GM18870 (cell line): Measurements from ENCODE around the gene KIDINS220.

ENCODE experiments used
- ATAC-seq: cut with Tn5 transposase; IDR thresholded peaks from one replicate; pipeline ENCODE4 v1.9.1; 2021; ENCODE audit warnings: moderate library complexity; ENCODE audit not compliant: unreplicated experiment

Gene KIDINS220

DNA sequence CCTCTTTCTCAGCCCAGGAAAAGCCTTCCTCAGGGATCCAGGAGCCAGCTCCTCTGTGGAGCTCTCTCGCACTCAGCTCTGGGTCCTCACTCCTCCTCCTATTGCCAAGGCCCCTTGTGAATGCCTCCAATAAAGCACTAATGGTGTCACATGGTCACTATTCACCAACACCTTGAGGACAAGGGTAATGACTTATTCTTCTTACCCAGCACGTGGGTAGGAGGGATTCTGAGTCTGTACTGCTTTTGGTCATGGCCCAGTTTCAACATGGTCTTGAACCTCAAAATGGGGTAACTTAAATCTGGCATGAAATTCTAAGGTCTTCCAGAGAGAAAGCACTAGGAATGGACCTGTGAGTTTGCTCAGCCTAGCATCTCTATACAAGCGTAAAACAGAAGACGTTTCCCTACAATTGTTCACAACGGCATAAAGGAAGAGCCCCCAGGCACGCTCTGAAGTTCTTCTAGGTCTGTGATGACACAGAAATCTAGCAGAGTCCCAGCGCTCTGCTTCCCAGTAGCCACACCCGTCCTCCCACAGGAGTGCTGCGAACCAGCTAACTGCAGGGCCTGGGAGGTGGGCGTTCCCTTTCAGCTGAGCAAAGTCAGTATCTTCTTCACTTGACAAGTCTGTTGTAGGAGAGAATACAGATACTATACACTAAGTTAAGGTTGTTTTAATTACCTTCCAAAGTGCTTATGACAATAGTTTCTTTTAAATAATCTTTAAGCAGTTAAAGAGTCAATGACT lies 14.6 kb upstream of the KIDINS220 start:
- no peak for ATAC-seq

DNA sequence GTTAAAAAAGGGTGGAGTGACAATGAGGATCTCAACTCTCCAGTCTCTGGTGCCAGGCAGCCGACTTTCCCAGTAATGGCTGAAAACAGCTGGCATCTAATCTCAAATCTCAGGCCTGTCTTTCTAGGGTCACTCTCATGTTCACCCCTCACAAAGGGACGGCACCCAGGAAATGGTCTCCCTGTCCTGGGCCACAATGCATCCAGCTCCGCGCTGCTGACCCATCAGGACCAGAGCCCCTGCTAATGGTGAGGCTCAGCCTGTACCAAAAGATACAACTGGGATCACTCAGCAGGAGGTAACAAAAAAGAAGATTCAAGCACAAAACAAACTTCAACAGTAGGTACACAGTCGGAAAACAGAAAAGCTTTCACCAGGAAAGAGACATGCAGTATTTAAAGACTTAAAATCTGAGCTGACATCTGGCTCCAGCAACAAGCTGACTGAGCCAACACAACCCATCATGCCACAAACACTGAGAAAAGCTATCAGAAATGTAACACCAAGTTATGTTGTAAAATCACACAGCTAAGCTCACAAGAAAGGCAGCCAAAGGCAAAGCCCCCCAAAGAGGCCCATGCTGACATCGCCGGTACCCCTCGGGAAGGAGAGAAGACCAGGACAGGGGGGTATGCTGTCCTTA lies 13.6 kb upstream of the KIDINS220 start:
- ATAC-seq = no peak

GRCh38 chr2:8849327-8849726 lies 11.9 kb upstream of the KIDINS220 start:
- ATAC-seq = no peak

- ATAC-seq = no peak
These were observed 11.1 kb upstream of the KIDINS220 start for GRCh38 chr2:8848328-8849100.

GRCh38 chr2:8847400-8847799 lies 10.0 kb upstream of the KIDINS220 start:
- ATAC-seq = no peak

DNA sequence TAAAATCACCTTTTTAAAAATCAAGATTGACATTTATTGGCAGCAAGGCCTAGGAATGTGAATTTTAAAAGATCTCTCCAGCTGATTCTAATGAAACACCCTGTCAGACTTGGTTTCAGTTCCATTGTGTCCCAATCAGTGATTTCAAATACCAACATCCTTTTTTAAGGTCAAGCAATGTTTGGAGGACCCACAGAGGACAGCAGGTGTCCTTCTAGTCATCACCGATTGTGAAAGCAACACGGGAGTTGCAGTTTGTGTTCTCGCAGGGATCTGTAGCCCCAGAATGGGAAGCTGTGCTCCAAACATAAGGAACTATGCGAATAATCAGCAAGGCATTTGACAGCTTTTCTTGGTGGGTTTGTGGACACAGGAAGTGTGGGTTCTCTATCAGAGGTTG lies 4.5 kb upstream of the KIDINS220 start:
- ATAC-seq = no peak

DNA sequence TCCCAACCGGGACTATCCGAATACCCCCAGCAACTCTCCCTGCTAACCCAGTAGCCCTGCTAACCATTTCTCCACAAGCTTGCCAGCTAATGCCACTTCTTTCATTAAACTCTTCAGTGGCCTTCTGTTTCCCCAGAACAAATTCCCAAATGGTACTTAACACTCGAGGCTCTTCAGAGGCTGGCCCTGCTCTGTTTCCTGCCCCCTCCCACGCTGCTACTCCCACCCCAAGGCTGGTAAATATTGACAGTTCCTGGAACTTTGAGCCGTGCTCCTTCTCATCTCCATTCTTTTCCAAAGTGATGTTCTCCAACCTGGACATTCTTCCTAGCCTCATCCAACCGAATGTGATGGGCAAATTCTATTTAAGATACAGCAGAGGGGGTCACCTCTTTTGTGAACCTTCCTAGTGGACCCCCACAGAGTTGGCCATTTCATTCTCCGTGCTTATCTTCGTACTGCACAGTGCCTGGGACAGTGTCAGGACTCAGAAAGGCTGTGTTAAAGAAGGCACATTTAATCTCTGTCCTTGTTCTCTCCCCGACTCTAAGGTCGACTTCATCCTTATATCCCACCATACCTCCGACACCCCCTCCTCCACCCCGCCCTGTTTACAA lies 3.2 kb upstream of the KIDINS220 start:
- no peak for ATAC-seq

DNA sequence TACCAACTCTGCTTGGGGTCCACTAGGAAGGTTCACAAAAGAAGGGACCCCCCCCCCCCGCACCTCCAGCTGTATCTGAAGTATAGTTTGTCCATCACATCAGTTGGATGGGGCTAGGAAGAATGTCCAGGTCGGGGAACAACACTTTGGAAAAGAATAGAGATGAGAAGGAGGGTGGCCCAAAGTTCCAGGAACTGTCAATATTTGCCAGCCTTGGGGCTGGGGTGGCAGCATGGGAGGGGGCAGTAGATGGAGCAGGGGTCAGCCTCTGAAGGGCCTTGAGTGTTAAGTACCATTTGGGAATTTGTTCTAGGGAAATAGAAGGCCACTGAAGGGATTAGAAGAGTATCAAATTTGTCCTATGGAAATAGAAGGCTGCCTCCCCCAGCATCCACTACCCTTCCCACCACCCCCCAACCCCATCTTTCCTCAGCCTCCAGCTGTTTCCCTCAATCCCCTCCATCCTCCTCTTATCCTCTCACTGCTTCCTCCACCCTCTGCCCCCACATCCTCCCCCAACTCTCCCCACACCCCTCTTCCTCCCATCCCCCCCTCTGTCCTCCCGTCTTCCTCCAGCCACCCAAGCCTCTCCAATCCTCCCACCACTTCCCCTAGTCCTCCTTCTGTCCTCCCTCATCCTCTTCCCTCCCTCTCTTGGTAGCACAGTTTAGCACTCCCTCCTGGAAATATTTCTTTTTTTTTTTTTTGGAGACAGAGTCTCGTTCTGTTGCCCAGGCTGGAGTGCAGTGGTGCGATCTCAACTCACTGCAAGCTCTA lies 2.0 kb upstream of the KIDINS220 start:
- no peak for ATAC-seq

- peak; percentile 18 for ATAC-seq
These were observed 355 bp upstream of the KIDINS220 start for GRCh38 chr2:8837795-8838140.

- ATAC-seq = no peak
These were observed 2.1 kb downstream of the KIDINS220 start for GRCh38 chr2:8835279-8835678.

GRCh38 chr2:8833853-8834252 lies 3.6 kb downstream of the KIDINS220 start:
- no peak for ATAC-seq

GRCh38 chr2:8831516-8831915 lies 5.9 kb downstream of the KIDINS220 start:
- no peak for ATAC-seq

- ATAC-seq = no peak
These were observed 9.7 kb downstream of the KIDINS220 start for GRCh38 chr2:8827729-8828128.

DNA sequence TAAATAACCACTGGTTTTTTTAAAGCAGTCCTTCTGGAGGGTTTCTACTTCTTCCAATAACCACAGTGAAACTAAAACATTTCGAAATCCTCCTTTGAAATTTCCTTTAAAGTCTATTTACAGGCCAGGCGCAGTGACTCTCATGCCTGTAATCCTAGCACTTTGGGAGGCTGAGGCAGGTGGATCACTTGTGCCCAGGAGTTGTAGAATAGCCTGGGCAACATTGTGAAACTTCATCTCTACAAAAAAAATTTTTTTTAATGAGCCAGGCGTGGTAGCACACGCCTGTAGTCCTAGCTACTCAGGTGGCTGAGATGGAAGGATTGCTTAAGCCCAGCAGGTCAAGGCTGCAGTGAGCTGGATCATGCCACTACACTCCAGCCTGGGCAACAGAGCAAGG lies 15.2 kb downstream of the KIDINS220 start:
- ATAC-seq = no peak

DNA sequence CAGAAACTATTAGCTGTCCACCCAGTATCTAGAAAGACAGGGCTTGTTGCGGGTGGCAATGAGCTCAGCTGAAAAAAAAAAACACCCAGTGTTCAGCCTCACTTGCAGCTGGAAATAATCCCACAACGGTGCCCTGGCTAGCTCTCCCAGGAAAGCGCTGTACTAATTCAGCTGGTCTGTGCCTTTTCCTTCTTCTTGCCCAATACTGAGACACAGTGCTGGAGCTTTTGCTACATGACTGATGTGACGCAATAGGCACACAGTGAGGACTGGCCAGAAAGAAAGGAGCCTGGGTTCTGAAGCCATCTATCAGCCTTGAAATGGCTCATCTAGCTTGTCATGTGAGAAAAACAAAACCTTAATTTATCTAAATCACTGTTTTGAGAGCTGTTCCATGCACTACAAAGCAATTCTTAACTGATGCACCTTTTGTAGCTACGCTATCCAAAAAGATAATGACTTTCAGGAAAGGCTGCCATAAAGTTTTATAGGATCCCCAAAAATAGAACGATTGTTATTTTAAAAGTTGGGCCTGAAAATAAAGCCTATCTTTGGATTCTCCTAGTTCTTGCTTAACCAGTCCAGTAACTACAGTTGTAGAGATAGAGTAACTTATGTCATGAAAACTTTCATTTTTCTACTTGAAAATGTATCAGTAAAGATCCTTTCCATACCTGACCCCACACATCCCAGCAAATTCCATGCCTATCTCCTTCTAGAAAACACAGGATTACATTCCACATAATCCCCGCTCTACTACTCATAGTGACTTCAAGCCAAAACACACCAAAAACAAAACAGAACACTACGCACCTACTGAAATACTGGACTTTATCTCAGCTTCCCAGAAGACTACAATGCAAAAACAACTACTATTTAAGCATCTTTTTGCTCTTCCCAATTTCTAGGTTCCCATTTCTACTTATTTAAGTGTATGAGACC lies 15.9 kb downstream of the KIDINS220 start:
- no peak for ATAC-seq

DNA sequence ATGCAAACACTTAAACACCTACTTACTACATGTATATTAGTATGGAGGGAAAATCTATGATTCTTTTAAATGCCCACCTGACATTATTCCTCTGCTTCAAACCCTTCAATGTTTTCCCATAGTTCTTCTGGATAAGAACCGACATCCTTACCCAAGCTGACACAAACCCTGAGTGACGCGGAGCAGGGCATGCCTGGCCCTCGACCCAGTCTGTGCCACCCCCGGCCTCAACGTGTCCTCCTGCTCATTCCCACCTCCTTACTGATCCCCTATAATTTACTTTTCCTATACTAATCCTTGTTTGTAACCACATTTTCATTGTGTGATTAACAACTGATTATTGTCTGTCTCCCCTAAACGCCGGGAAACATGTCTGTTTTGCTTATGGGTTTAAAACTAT lies 17.5 kb downstream of the KIDINS220 start:
- ATAC-seq = no peak

GRCh38 chr2:8819194-8819593 lies 18.2 kb downstream of the KIDINS220 start:
- ATAC-seq = no peak

GRCh38 chr2:8817221-8817620 lies 20.2 kb downstream of the KIDINS220 start:
- ATAC-seq = no peak

- ATAC-seq = no peak
These were observed 30.3 kb downstream of the KIDINS220 start for GRCh38 chr2:8806885-8807704.
